ENCODE measurements around the gene CCDC70.

CCDC70 gene

DNA sequence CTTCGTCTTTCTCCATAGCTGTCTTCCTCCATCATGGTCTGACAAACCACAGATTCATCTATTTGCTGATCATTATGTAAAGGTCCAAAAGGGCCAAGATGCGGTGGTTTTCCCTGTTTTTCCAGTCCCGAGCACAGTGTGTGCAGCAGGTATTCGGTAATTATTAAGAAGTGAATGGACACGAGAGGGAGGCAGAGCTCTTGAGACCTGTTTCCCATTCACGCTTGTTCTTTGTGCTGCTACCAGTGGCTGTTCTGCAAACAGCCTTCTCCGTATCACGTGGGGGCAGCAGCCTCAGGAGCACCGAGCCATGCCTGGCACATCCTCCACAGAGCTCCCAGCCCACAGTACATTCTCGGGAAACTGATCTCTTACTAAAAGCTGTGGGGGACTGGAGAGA is 50.3 kb downstream of the CCDC70 start:
- DNase-seq: no peak

DNA sequence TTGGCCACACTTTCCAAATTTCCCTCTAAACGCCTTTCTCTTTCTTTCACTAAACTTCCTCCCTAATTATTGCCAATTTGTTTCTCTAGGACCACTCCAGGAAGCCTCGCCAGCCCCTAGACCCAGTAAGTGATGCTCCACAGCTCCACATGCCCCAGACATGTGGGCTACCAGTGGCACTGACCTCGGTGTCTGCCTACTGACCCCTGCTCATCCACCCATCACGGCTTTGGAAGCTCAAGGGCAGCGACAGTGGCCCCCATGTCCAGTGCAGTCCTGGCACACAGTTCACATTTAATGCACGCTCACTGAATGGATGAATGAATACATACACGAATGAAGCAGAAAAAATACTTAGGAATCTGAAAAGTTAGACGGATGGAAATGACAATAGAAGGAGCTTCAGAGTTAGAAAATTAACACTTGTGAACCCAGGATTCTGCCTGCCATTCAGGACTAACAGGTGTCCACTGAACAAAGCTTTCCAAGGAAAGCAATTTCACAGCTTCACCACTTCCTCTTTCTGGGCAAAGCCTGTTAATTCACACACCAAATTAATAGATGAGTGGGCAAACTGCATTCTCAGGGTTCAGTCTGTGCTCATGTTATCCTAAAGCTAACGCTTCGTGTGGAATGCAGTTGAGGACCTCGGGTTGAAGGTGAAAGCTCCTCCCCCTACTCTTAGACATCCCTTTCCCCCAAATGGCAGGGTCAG is 50.9 kb downstream of the CCDC70 start:
- no peak for DNase-seq

DNA sequence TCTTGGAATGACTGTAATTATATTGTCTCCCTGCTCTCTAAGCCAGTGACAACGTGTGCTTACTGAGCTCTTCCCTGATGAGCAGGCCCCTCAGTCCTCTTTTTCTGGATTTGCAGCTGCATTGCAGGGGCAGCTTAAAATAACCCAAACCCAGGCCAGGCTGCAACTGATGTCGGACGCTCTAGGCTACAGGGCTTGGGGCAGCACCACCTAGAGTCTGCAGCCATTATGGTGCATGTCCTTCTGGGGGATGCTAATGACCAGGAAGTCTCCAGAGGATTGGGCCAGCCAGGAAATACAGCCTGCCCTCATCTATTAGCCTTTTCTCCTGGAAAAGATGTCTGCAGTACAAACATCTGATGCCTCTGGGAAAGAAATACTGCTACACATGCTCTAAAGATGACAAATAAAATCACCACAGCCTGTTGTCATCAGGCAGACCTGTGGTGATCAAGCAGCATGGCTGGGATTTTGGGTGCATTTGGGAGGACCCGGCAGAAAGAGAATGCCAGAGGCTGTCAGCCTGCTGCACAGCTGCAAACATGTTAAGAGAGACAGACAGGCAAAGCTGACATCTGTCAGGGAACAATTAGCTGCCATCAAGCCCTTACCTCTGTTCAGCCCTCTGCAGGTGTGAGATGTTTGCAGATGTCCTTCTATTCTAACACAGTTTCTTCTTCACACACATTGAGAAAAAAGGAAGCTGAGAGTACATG is 51.8 kb downstream of the CCDC70 start:
- DNase-seq: no peak

DNA sequence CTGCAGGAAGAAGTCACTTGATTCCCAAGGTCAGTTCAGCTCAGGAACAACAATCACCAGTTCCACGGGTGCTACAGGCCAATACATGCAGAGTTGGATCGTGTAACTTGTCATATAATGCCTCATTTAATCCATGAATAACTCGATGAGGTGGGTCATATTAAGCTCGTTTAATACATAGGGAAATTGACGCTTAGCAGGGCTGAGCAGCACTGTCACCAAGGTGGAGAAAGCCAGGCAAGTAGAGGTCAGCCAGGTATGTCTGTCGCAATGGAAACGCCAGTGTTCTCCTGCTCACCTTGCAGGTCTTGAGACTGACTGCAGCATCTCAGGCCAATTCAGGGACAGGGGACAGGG is 52.3 kb downstream of the CCDC70 start:
- DNase-seq: no peak

All from SIG-M5 (cell line).